Gastrocnemius medialis (tissue), 4 donors: ENCODE results near the gene SMDT1.

Experiments used
- CTCF ChIP-seq, 5 experiments: fragments of 450-650 bp in 3 of 5; fragments of 200-600 bp in 2 of 5; sonication (generic) in 2 of 5; IDR thresholded peaks in 4 of 5; conservative IDR thresholded peaks in 1 of 5; 1 replicate in 4 of 5; 2 replicates in 1 of 5; pipeline ENCODE4 v1.5.1; 2016 to 2019; ENCODE audit warnings: antibody characterized with exemption in 5 of 5, mild to moderate bottlenecking in 3 of 5, moderate library complexity in 3 of 5
- POLR2A ChIP-seq, 2 donors: fragments of 450-650 bp; IDR thresholded peaks; one replicate each; pipeline ENCODE4 v1.6.1; 2017; ENCODE audit warnings: antibody characterized with exemption in 2 of 2, mild to moderate bottlenecking in 2 of 2, moderate library complexity in 2 of 2

GRCh38 chr22:42067671-42068251, 11.7 kb upstream of the SMDT1 start:
- TF ChIP-seq CTCF (IDR thresholded peaks at IDR 0.05 in 4 of 5, conservative IDR thresholded peaks at IDR 0.05 in 1 of 5) = no peak
- TF ChIP-seq POLR2A (IDR thresholded peaks at IDR 0.05) = no peak
